HG03457 (cell line): ENCODE measurements around the gene PHKA2.
"Not testable (repeated sequence)": the region's sequence is repeated elsewhere in the genome, so short reads cannot be mapped to it uniquely, and the experiment has no call there.

Source experiments
- ATAC-seq: cut with Tn5 transposase; IDR thresholded peaks from one replicate; pipeline ENCODE4 v1.9.1; 2021; ENCODE audit warnings: moderate number of reproducible peaks; ENCODE audit not compliant: unreplicated experiment

Gene PHKA2

GRCh38 chrX:18980262-18980661 is 3.7 kb downstream of the PHKA2 start:
- not testable (repeated sequence) for ATAC-seq

GRCh38 chrX:18974993-18975392 is 8.9 kb downstream of the PHKA2 start:
- no peak for ATAC-seq

- ATAC-seq = no peak
Measured at GRCh38 chrX:18973527-18974192, 10.3 kb downstream of the PHKA2 start.

- ATAC-seq = no peak
Measured at GRCh38 chrX:18971506-18971905, 12.4 kb downstream of the PHKA2 start.

GRCh38 chrX:18970465-18970864 is 13.4 kb downstream of the PHKA2 start:
- no peak for ATAC-seq

- no peak for ATAC-seq
Measured at GRCh38 chrX:18966624-18967023, 17.3 kb downstream of the PHKA2 start.

GRCh38 chrX:18964901-18965300 is 19.0 kb downstream of the PHKA2 start:
- no peak for ATAC-seq

GRCh38 chrX:18964026-18964425 is 19.9 kb downstream of the PHKA2 start:
- no peak for ATAC-seq

GRCh38 chrX:18962329-18962728 is 21.6 kb downstream of the PHKA2 start:
- no peak for ATAC-seq

- no peak for ATAC-seq
Measured at GRCh38 chrX:18961686-18962085, 22.2 kb downstream of the PHKA2 start.

- no peak for ATAC-seq
Measured at GRCh38 chrX:18956303-18957032, 27.4 kb downstream of the PHKA2 start.

GRCh38 chrX:18955676-18956075 is 28.2 kb downstream of the PHKA2 start:
- no peak for ATAC-seq

GRCh38 chrX:18951032-18951431 is 32.9 kb downstream of the PHKA2 start:
- ATAC-seq = no peak

GRCh38 chrX:18949944-18950301 is 34.0 kb downstream of the PHKA2 start:
- no peak for ATAC-seq

- no peak for ATAC-seq
Measured at GRCh38 chrX:18949291-18949943, 34.5 kb downstream of the PHKA2 start.

GRCh38 chrX:18946611-18947010 is 37.3 kb downstream of the PHKA2 start:
- no peak for ATAC-seq

GRCh38 chrX:18946157-18946556 is 37.8 kb downstream of the PHKA2 start:
- no peak for ATAC-seq

- ATAC-seq = no peak
Measured at GRCh38 chrX:18945483-18945882, 38.4 kb downstream of the PHKA2 start.

GRCh38 chrX:18944482-18944881 is 39.4 kb downstream of the PHKA2 start:
- ATAC-seq = no peak

- no peak for ATAC-seq
Measured at GRCh38 chrX:18941896-18942295, 42.0 kb downstream of the PHKA2 start.

- ATAC-seq = no peak
Measured at GRCh38 chrX:18938710-18939109, 45.2 kb downstream of the PHKA2 start.

- ATAC-seq = no peak
Measured at GRCh38 chrX:18937173-18937572, 46.7 kb downstream of the PHKA2 start.
